Dendritic cell treated with granulocyte-macrophage colony-stimulating factor and Interleukin-4, amounts not matched to agents 40 ng/mL and 50 ng/mL, for 4 days (primary cell): ENCODE measurements around the gene CTNNA3.

Experiments used
- H3K27ac Mint-ChIP-seq: one replicate; pipeline ENCODE4 v1.8.0; 2022; ENCODE audit warnings: mild to moderate bottlenecking, mixed read lengths
- H3K27me3 Mint-ChIP-seq: one replicate; pipeline ENCODE4 v1.8.0; 2022; ENCODE audit warnings: mild to moderate bottlenecking, mixed read lengths
- H3K36me3 Mint-ChIP-seq: one replicate; pipeline ENCODE4 v1.8.0; 2022; ENCODE audit warnings: low read depth, mixed read lengths
- H3K4me1 Mint-ChIP-seq: one replicate; pipeline ENCODE4 v1.8.0; 2022; ENCODE audit warnings: low read depth, mixed read lengths
- H3K4me3 Mint-ChIP-seq: one replicate; pipeline ENCODE4 v1.8.0; 2022; ENCODE audit warnings: mild to moderate bottlenecking, moderate library complexity, mixed read lengths
- H3K9me3 Mint-ChIP-seq: one replicate; pipeline ENCODE4 v1.8.0; 2022; ENCODE audit warnings: mixed read lengths
- intact Hi-C: fragments of 100-400 bp; cut with micrococcal nuclease; formaldehyde crosslinking; loops from one replicate; pipeline ENCODE4 v1.15.0; 2022

CTNNA3 gene

GRCh38 chr10:66877361-66877760 is 818.6 kb downstream of the CTNNA3 start:
- intact Hi-C loops: no loop called here
- no peaks in the 10 kb centered on the region for H3K36me3 Mint-ChIP-seq
- H3K9me3 Mint-ChIP-seq: no peaks in the 10 kb centered on the region
- no peaks in the 10 kb centered on the region for H3K27me3 Mint-ChIP-seq
- H3K4me1 Mint-ChIP-seq: no peaks in the 10 kb centered on the region
- H3K27ac Mint-ChIP-seq: no peak overlapping the region
- H3K4me3 Mint-ChIP-seq: no peak overlapping the region

- H3K27me3 Mint-ChIP-seq: no peaks in the 10 kb centered on the region
- H3K36me3 Mint-ChIP-seq: no peaks in the 10 kb centered on the region
- intact Hi-C loops: no loop called here
- no peaks in the 10 kb centered on the region for H3K9me3 Mint-ChIP-seq
- H3K4me1 Mint-ChIP-seq: no peaks in the 10 kb centered on the region
- H3K4me3 Mint-ChIP-seq: no peak overlapping the region
- H3K27ac Mint-ChIP-seq: no peak overlapping the region
Observed at GRCh38 chr10:66869635-66870034, 826.4 kb downstream of the CTNNA3 start.

DNA sequence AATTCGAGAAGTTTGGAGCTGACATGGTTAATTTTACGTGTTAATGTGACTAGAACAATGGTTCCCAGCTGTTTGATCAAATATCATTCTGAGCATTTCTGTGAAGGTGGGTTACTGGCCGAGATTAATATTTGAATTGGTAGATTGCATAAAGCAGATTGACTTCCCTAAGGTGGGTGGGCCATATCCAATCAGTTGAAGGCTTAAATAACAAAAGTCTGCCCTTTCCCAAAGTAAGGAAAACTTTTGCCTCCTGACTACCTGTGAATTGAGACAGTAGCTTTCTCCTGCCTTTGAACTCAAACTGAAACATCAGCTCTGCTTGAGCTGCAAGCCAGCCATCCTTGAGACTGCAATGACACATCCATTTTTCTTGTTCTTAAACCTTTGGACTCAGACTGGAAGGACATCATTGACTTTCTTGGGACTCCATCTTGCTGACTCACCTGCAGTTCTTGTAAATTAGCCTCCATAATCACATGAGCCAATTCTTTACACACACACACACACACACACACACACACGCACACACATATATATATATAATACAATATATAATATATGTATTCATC is 833.2 kb downstream of the CTNNA3 start:
- intact Hi-C loops: no loop called here
- H3K27me3 Mint-ChIP-seq: no peaks in the 10 kb centered on the region
- no peak overlapping the region for H3K27ac Mint-ChIP-seq
- H3K9me3 Mint-ChIP-seq: peaks cover 18% of the 10 kb centered on the region
- H3K4me3 Mint-ChIP-seq: no peak overlapping the region
- H3K36me3 Mint-ChIP-seq: no peaks in the 10 kb centered on the region
- no peaks in the 10 kb centered on the region for H3K4me1 Mint-ChIP-seq

DNA sequence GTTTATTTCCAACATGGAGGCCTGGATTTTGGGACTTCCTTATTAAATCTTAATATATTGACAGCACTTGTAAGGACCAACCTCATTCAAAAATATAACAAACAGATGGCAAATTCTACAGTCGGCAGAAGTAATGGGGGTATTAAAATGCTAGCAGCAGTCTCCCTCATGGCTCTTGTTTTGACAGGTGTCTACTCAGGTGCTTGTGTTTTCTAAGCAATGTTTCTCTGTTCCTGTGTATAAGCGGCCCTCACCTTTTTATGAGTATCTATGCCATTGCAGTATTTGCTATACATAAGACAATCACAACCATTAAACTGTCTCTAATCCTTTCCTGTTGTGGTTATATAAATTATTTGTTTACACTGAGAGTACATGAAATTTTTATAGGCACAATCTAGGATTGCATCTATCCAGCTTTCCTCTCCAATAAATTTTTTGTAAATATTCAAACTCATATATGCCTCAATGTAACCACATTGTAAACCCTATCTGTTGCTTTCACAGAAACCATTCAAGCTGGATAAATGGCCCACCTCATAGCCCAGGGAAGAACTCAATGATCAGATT is 835.5 kb downstream of the CTNNA3 start:
- intact Hi-C loops: no loop called here
- no peaks in the 10 kb centered on the region for H3K4me1 Mint-ChIP-seq
- H3K36me3 Mint-ChIP-seq: no peaks in the 10 kb centered on the region
- H3K9me3 Mint-ChIP-seq: peaks cover 18% of the 10 kb centered on the region
- H3K4me3 Mint-ChIP-seq: no peak overlapping the region
- H3K27me3 Mint-ChIP-seq: no peaks in the 10 kb centered on the region
- H3K27ac Mint-ChIP-seq: no peak overlapping the region

- Mint-ChIP-seq H3K27me3 (no peaks in the 10 kb centered on the region), H3K36me3 (no peaks in the 10 kb centered on the region), H3K9me3 (peaks cover 8% of the 10 kb centered on the region), H3K4me3 (no peak overlapping the region), H3K27ac (no peak overlapping the region), H3K4me1 (no peaks in the 10 kb centered on the region)
- intact Hi-C loops: no loop called here
Observed at GRCh38 chr10:66852811-66853210, 843.2 kb downstream of the CTNNA3 start.

DNA sequence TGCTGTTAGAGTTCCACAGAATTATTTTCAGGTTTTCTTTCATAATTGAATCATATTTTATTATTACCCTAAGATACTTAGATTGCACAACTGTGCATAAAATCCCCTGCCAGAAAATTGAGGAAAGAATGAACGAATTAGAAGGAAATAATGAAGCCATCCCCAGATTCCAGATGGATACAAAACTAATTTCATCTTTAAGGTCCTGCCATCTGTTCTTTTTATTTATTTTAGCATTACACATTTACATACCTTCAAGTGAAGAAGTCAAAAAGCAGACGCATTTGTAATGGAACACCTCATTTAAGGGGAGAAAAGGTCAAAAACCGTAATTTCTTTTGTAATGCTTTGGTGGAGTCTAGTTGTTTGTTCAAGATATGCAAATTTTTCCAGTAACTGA is 847.1 kb downstream of the CTNNA3 start:
- Mint-ChIP-seq H3K27me3 (no peaks in the 10 kb centered on the region), H3K4me1 (no peaks in the 10 kb centered on the region), H3K9me3 (peaks cover 8% of the 10 kb centered on the region), H3K4me3 (no peak overlapping the region), H3K27ac (no peak overlapping the region), H3K36me3 (no peaks in the 10 kb centered on the region)
- intact Hi-C loops: no loop called here

DNA sequence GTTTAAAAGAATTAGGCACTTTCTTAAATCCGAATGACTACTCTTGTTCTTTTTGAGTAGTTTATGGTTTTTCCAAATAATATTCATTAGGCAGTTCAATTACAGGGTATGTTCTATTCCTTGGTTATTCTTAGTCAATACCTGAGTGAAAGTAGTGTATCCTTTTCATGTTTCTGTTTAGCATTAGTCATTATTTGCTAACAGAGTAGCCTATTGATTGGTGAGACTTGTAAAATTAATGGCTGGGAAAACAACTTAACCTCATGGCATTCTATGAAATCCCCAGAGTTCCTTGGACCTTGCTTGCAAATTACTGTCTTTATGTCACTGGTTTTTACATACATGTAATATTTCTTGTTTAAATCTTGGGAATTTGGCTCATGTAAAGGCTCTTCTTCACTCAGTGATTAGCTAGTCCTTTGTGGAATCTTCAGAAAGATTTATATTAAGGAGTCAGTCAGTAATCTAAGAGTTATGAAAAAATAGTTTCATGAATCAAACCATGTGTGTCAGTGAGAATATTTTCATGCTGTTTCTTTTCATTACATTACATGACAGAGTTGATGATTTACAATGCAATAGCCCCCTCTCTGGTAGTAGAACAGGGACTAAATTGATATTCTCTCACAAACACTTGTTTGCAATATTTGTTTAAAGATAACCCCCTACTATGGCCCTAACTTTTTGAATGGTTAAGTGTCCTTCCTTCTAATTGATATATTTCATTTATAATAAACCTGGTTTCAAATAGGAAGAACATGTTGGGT is 851.6 kb downstream of the CTNNA3 start:
- Mint-ChIP-seq H3K36me3 (no peaks in the 10 kb centered on the region), H3K9me3 (peaks cover 17% of the 10 kb centered on the region), H3K4me1 (no peaks in the 10 kb centered on the region), H3K27ac (no peak overlapping the region), H3K4me3 (no peak overlapping the region), H3K27me3 (no peaks in the 10 kb centered on the region)
- intact Hi-C loops: no loop called here

DNA sequence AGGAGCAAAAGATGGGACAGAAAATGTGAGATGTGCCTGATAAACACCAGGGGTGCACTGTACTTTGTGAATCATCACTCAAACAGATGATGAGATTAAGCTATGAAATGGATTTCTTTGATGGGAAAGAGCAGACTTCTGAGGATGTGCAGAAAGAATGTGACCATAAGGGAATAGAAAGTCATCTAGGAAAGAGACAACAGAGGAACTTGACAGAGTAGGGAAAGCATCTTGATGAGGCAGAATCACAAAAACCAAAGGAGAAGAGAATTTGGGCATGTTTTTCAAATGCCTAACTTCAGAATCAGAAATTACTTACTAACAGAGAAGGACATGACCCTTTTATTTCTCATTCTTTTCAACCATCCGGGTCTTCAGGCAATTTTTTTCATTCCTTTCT is 852.6 kb downstream of the CTNNA3 start:
- Mint-ChIP-seq H3K27ac (no peak overlapping the region), H3K27me3 (no peaks in the 10 kb centered on the region), H3K4me3 (no peak overlapping the region), H3K9me3 (peaks cover 17% of the 10 kb centered on the region), H3K4me1 (no peaks in the 10 kb centered on the region), H3K36me3 (no peaks in the 10 kb centered on the region)
- intact Hi-C loops: no loop called here

DNA sequence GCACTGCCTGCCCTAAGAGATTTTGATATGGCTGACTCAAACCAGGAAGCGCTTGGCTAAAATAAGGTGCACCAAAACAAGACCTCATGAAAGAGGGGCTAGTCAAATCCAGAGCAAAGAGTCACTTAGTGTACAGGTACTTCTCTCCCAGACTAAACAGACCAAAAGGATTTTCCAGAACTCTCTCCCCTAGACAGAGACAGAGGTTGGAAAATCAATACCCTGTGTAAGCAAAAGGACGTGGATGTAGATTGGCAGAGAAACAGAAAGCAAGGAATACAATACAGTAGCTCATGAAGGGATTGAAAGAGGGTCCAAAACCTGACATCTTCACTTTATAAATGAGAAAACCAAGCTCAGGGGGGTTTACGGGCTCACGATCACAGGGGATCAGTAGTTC is 853.1 kb downstream of the CTNNA3 start:
- Mint-ChIP-seq H3K4me3 (no peak overlapping the region), H3K4me1 (no peaks in the 10 kb centered on the region), H3K9me3 (peaks cover 20% of the 10 kb centered on the region), H3K36me3 (no peaks in the 10 kb centered on the region), H3K27me3 (no peaks in the 10 kb centered on the region), H3K27ac (no peak overlapping the region)
- intact Hi-C loops: no loop called here

GRCh38 chr10:66842371-66842770 is 853.6 kb downstream of the CTNNA3 start:
- no peaks in the 10 kb centered on the region for H3K27me3 Mint-ChIP-seq
- peaks cover 25% of the 10 kb centered on the region for H3K9me3 Mint-ChIP-seq
- intact Hi-C loops: no loop called here
- H3K4me3 Mint-ChIP-seq: no peak overlapping the region
- no peaks in the 10 kb centered on the region for H3K4me1 Mint-ChIP-seq
- no peak overlapping the region for H3K27ac Mint-ChIP-seq
- no peaks in the 10 kb centered on the region for H3K36me3 Mint-ChIP-seq

DNA sequence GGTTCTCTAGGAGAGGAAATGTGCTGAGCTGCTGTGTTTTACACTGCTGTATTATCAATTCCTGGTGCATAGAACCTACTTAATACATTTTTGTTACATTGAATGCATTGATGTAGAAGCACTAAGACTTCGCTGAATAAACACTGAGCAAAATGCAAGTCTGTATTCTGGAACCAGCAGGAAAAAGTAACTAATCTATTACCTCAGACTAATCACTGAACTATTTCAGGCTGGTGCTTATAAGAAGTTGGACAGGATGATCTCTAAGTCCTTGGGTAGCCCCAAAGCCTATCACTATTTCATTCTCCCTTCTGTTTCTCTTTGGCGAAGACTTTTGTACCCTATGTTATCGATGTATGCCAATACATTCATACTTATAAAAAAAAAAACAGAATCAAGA is 857.3 kb downstream of the CTNNA3 start:
- peaks cover 25% of the 10 kb centered on the region for H3K9me3 Mint-ChIP-seq
- no peak overlapping the region for H3K4me3 Mint-ChIP-seq
- no peak overlapping the region for H3K27ac Mint-ChIP-seq
- no peaks in the 10 kb centered on the region for H3K4me1 Mint-ChIP-seq
- no peaks in the 10 kb centered on the region for H3K27me3 Mint-ChIP-seq
- no peaks in the 10 kb centered on the region for H3K36me3 Mint-ChIP-seq
- intact Hi-C loops: no loop called here

DNA sequence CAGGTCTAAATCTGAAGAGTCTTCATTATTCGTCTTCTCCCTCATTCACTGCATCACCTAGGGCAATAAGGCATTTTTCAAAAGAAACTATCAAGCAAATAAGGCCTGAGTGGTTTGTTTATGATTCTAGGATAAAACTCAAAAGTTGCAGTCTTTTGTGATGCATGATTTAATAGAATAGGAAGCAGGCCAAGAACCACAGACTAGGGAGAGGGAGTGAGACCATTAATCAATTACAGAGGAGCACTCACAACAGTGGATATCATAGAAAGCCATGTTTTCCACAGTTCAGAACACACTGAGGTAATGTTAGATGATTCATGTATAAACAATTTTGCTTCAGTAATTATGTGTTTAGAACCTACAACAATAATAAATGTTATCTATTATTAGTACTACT is 858.0 kb downstream of the CTNNA3 start:
- Mint-ChIP-seq H3K4me3 (no peak overlapping the region), H3K27me3 (no peaks in the 10 kb centered on the region), H3K27ac (no peak overlapping the region), H3K4me1 (no peaks in the 10 kb centered on the region), H3K36me3 (no peaks in the 10 kb centered on the region), H3K9me3 (peaks cover 21% of the 10 kb centered on the region)
- intact Hi-C loops: no loop called here

GRCh38 chr10:66837335-66837734 is 858.7 kb downstream of the CTNNA3 start:
- H3K27me3 Mint-ChIP-seq: no peaks in the 10 kb centered on the region

GRCh38 chr10:66836771-66837170 is 859.2 kb downstream of the CTNNA3 start:
- no peaks in the 10 kb centered on the region for H3K4me1 Mint-ChIP-seq
- no peaks in the 10 kb centered on the region for H3K27me3 Mint-ChIP-seq
- no peak overlapping the region for H3K27ac Mint-ChIP-seq
- no peaks in the 10 kb centered on the region for H3K36me3 Mint-ChIP-seq
- no peak overlapping the region for H3K4me3 Mint-ChIP-seq
- H3K9me3 Mint-ChIP-seq: peaks cover 11% of the 10 kb centered on the region
- intact Hi-C loops: no loop called here

More at GRCh38 chr10:66837335-66837734, 858.7 kb downstream of the CTNNA3 start:
- H3K36me3 Mint-ChIP-seq: no peaks in the 10 kb centered on the region
- peaks cover 14% of the 10 kb centered on the region for H3K9me3 Mint-ChIP-seq
- H3K4me1 Mint-ChIP-seq: no peaks in the 10 kb centered on the region
- intact Hi-C loops: no loop called here
- H3K27ac Mint-ChIP-seq: no peak overlapping the region
- no peak overlapping the region for H3K4me3 Mint-ChIP-seq
